BJ (cell line): ENCODE results near the gene CCDC97. TPM values are rescaled to one million over a fixed set of nuclear protein-coding genes. Genes with fewer than 3 reads are reported as not detected.
"Not testable (repeated sequence)": the region's sequence is repeated elsewhere in the genome, so short reads cannot be mapped to it uniquely, and the experiment has no call there.

ENCODE experiments used
- CTCF ChIA-PET: fragments of 350-600 bp; formaldehyde crosslinking; extraction: SDS; loops from one replicate; lab custom pipeline; 2021; ENCODE audit warnings: antibody characterized with exemption, inconsistent platforms; lab: Yijun Ruan, JAX
- POLR2A ChIA-PET: fragments of 300-600 bp; sonication (Branson Sonifier 250); formaldehyde crosslinking; extraction: SDS; loops from one replicate; lab custom pipeline; 2021; ENCODE audit warnings: antibody characterized with exemption; lab: Charles Lee
- DNase-seq: peaks from one replicate; pipeline ENCODE4 v3.0.0-alpha.2; 2011; ENCODE audit warnings: low read depth
- H3K27me3 ChIP-seq: 2 replicates; pipeline ENCODE4 v1.6.0; 2011; ENCODE audit warnings: low read length; ENCODE audit not compliant: control insufficient read depth, insufficient read depth
- H3K36me3 ChIP-seq: 2 replicates; pipeline ENCODE4 v1.5.1; 2011; ENCODE audit warnings: low read length; ENCODE audit not compliant: control insufficient read depth, insufficient read depth
- H3K4me3 ChIP-seq: 2 replicates; pipeline ENCODE4 v1.5.1; 2011; ENCODE audit warnings: low read depth, mild to moderate bottlenecking, control low read depth, low read length
- CTCF ChIP-seq: IDR thresholded peaks from 2 replicates; pipeline ENCODE4 v1.5.1; 2011; ENCODE audit warnings: low read depth, mild to moderate bottlenecking, control low read depth, inconsistent platforms, low read length, moderate library complexity; ENCODE audit not compliant: insufficient read depth
- polyA plus RNA-seq: library from polyadenylated mRNA; depleted of rRNA; stranded (reverse); fragments of >200 nt; gene quantifications from 2 replicates; pipeline ENCODE4 v1.2.3, GENCODE V29; 2011

The CCDC97 gene
- polyA plus RNA-seq, 1 experiment, result 10.3 TPM

GRCh38 chr19:41273076-41273475 lies 36.9 kb upstream of the CCDC97 start:
- Histone ChIP-seq H3K36me3 (peaks cover 55% of the 10 kb centered on the region), H3K4me3 (no peak overlapping the region), H3K27me3 (no peaks in the 10 kb centered on the region)
- DNase-seq, result no peak
- ChIA-PET CTCF (interaction anchor here (1.0 kb wide), 2 partner anchors 18 to 25 kb away, joined by 3 read pairs; no protein-coding TSS in a partner anchor), POLR2A (no interaction called here)
- TF ChIP-seq CTCF, result no peak

- Histone ChIP-seq H3K4me3 (no peak overlapping the region), H3K27me3 (no peaks in the 10 kb centered on the region), H3K36me3 (peaks cover 55% of the 10 kb centered on the region)
- CTCF ChIA-PET, result interaction anchor here (1.2 kb wide), 1 partner anchor 11 kb away, joined by 4 read pairs; the partner anchor contains the start of gene HNRNPUL1
- no peak for DNase-seq
- POLR2A ChIA-PET, result no interaction called here
- TF ChIP-seq CTCF, result no peak
Measured at GRCh38 chr19:41274802-41275201, 35.2 kb upstream of the CCDC97 start.

- ChIA-PET CTCF (interaction anchor here (1.0 kb wide), 1 partner anchor 17 kb away, joined by 3 read pairs; no protein-coding TSS in a partner anchor), POLR2A (no interaction called here)
- Histone ChIP-seq H3K36me3 (peaks cover 57% of the 10 kb centered on the region), H3K27me3 (no peaks in the 10 kb centered on the region), H3K4me3 (no peak overlapping the region)
- no peak for DNase-seq
- TF ChIP-seq CTCF, result no peak
Measured at GRCh38 chr19:41276231-41276630, 33.7 kb upstream of the CCDC97 start.

GRCh38 chr19:41278478-41278877 lies 31.5 kb upstream of the CCDC97 start:
- CTCF ChIA-PET, result no interaction called here
- Histone ChIP-seq H3K4me3 (no peak overlapping the region), H3K27me3 (no peaks in the 10 kb centered on the region), H3K36me3 (peaks cover 45% of the 10 kb centered on the region)
- no peak for DNase-seq
- no peak for TF ChIP-seq CTCF
- POLR2A ChIA-PET, result no interaction called here

GRCh38 chr19:41288673-41289530 lies 21.1 kb upstream of the CCDC97 start:
- TF ChIP-seq CTCF, result no peak
- no peak overlapping the region for H3K4me3 ChIP-seq
- POLR2A ChIA-PET, result no interaction called here
- peaks cover 29% of the 10 kb centered on the region for H3K36me3 ChIP-seq
- DNase-seq, result no peak
- CTCF ChIA-PET, result interaction anchor here (1.0 to 1.3 kb wide), 4 partner anchors 9 to 19 kb away, joined by 3 to 4 read pairs (median 4); no protein-coding TSS in a partner anchor
- H3K27me3 ChIP-seq, result no peaks in the 10 kb centered on the region

- DNase-seq, H3K27me3 ChIP-seq, POLR2A ChIA-PET, H3K4me3 ChIP-seq: not testable (repeated sequence)
- CTCF ChIA-PET, result interaction anchor here (0.6 to 1.4 kb wide), 5 partner anchors 9 to 561 kb away, joined by 3 to 4 read pairs (median 3); no protein-coding TSS in a partner anchor
- peaks cover 38% of the 10 kb centered on the region for H3K36me3 ChIP-seq
Measured at GRCh38 chr19:41289814-41290213, 20.2 kb upstream of the CCDC97 start.
